DND-41 (cell line): ENCODE measurements around the gene CCDC136.

ENCODE experiments used
- ATAC-seq: fragments of 200-7000 bp; cut with Tn5 transposase; 3 replicates; pipeline ENCODE4 v1.9.1; 2021; ENCODE audit warnings: low read depth; ENCODE audit not compliant: insufficient read depth
- DNase-seq: peaks from one replicate; pipeline ENCODE4 v3.0.0-alpha.2; 2020
- H2AFZ ChIP-seq: 2 replicates; pipeline ENCODE4 v1.6.0; 2012; ENCODE audit warnings: low read depth, low read length
- H3K27ac ChIP-seq: 2 replicates; pipeline ENCODE4 v1.5.1; 2012; ENCODE audit warnings: low read length, inconsistent platforms
- H3K27me3 ChIP-seq: fragments of 200-600 bp; sonication (generic); 2 replicates; pipeline ENCODE4 v1.6.0; 2012; ENCODE audit warnings: low read length, mild to moderate bottlenecking, inconsistent platforms; ENCODE audit not compliant: insufficient read depth, poor library complexity
- H3K36me3 ChIP-seq: 2 replicates; pipeline ENCODE4 v1.5.1; 2012; ENCODE audit warnings: low read length, inconsistent platforms; ENCODE audit not compliant: insufficient read depth
- H3K4me1 ChIP-seq: 2 replicates; pipeline ENCODE4 v1.5.1; 2012; ENCODE audit warnings: mild to moderate bottlenecking, low read length; ENCODE audit not compliant: insufficient read depth
- H3K4me2 ChIP-seq: 2 replicates; pipeline ENCODE4 v1.6.0; 2012; ENCODE audit warnings: mild to moderate bottlenecking, moderate library complexity, low read length, inconsistent platforms; ENCODE audit not compliant: insufficient read depth
- H3K4me3 ChIP-seq, 2 experiments: fragments of 200-600 bp in 1 of 2; shearing (Covaris generic) in 1 of 2; 2 replicates each; pipeline ENCODE4 v1.5.1; 2012 to 2016; ENCODE audit warnings: inconsistent platforms in 2 of 2, low read length in 2 of 2, mild to moderate bottlenecking in 2 of 2, low read depth in 1 of 2, moderate library complexity in 1 of 2
- H3K79me2 ChIP-seq: 2 replicates; pipeline ENCODE4 v1.6.0; 2012; ENCODE audit warnings: low read length, inconsistent platforms; ENCODE audit not compliant: insufficient read depth
- H3K9ac ChIP-seq: 2 replicates; pipeline ENCODE4 v1.6.0; 2012; ENCODE audit warnings: low read depth, mild to moderate bottlenecking, inconsistent platforms, low read length, moderate library complexity
- H3K9me3 ChIP-seq: 2 replicates; pipeline ENCODE4 v1.5.1; 2012; ENCODE audit warnings: low read length, moderate library complexity, mild to moderate bottlenecking, inconsistent platforms; ENCODE audit not compliant: insufficient read depth, severe bottlenecking
- H4K20me1 ChIP-seq: 2 replicates; pipeline ENCODE4 v1.6.0; 2012; ENCODE audit warnings: low read length; ENCODE audit not compliant: insufficient read depth
- CTCF ChIP-seq: IDR thresholded peaks from 2 replicates; pipeline ENCODE4 v1.5.1; 2012; ENCODE audit warnings: borderline replicate concordance, low read length, moderate library complexity, mild to moderate bottlenecking; ENCODE audit not compliant: poor library complexity, severe bottlenecking; ENCODE audit errors: extremely low read depth
- EZH2 ChIP-seq: IDR thresholded peaks from 3 replicates; pipeline ENCODE4 v1.6.1; 2012; ENCODE audit warnings: borderline replicate concordance, low read depth, mild to moderate bottlenecking, moderate library complexity, low read length, inconsistent platforms; ENCODE audit not compliant: severe bottlenecking

The CCDC136 gene

GRCh38 chr7:128805225-128805624, 13.5 kb downstream of the CCDC136 start:
- H3K27ac ChIP-seq, result no peak overlapping the region
- H3K36me3 ChIP-seq, result peaks cover 46% of the 10 kb centered on the region
- no peaks in the 10 kb centered on the region for H3K27me3 ChIP-seq
- DNase-seq, result no peak
- TF ChIP-seq EZH2, result no peak
- TF ChIP-seq CTCF, result no peak
- no peak overlapping the region for H3K9ac ChIP-seq
- no peak overlapping the region for H3K4me2 ChIP-seq
- no peaks in the 10 kb centered on the region for H3K79me2 ChIP-seq
- no peak overlapping the region for H2AFZ ChIP-seq
- H3K4me3 ChIP-seq, result no peak overlapping the region
- H3K9me3 ChIP-seq, result no peaks in the 10 kb centered on the region
- no peak for ATAC-seq
- no peaks in the 10 kb centered on the region for H3K4me1 ChIP-seq
- H4K20me1 ChIP-seq, result no peaks in the 10 kb centered on the region

GRCh38 chr7:128807191-128807590, 15.4 kb downstream of the CCDC136 start:
- TF ChIP-seq EZH2 (no peak), CTCF (no peak)
- Histone ChIP-seq H3K9ac (no peak overlapping the region), H3K9me3 (no peaks in the 10 kb centered on the region), H3K36me3 (peaks cover 41% of the 10 kb centered on the region), H3K27me3 (no peaks in the 10 kb centered on the region), H4K20me1 (no peaks in the 10 kb centered on the region), H3K4me2 (no peak overlapping the region), H2AFZ (no peak overlapping the region), H3K79me2 (no peaks in the 10 kb centered on the region), H3K4me1 (no peaks in the 10 kb centered on the region), H3K27ac (no peak overlapping the region), H3K4me3 (no peak overlapping the region)
- no peak for DNase-seq
- no peak for ATAC-seq

- Histone ChIP-seq H3K27me3 (no peaks in the 10 kb centered on the region), H3K4me2 (no peak overlapping the region), H3K9ac (no peak overlapping the region), H3K4me1 (no peaks in the 10 kb centered on the region), H3K9me3 (no peaks in the 10 kb centered on the region), H4K20me1 (no peaks in the 10 kb centered on the region; the same call in 1 of the 2 replicates), H2AFZ (no peak overlapping the region), H3K27ac (no peak overlapping the region), H3K36me3 (peaks cover 36% of the 10 kb centered on the region), H3K79me2 (no peaks in the 10 kb centered on the region), H3K4me3 (no peak overlapping the region)
- ATAC-seq, result no peak
- DNase-seq, result no peak
- no peak for TF ChIP-seq CTCF
- no peak for TF ChIP-seq EZH2
Observed at GRCh38 chr7:128809363-128809762, 17.6 kb downstream of the CCDC136 start.

- no peak for ATAC-seq
- Histone ChIP-seq H3K27me3 (no peaks in the 10 kb centered on the region), H3K9me3 (no peaks in the 10 kb centered on the region), H3K27ac (no peak overlapping the region), H4K20me1 (no peaks in the 10 kb centered on the region; the same call in 1 of the 2 replicates), H2AFZ (no peak overlapping the region), H3K4me3 (no peak overlapping the region), H3K4me2 (no peak overlapping the region), H3K4me1 (no peaks in the 10 kb centered on the region), H3K9ac (no peak overlapping the region), H3K36me3 (peaks cover 25% of the 10 kb centered on the region), H3K79me2 (no peaks in the 10 kb centered on the region)
- no peak for TF ChIP-seq EZH2
- TF ChIP-seq CTCF, result no peak
- no peak for DNase-seq
Observed at GRCh38 chr7:128810473-128810872, 18.7 kb downstream of the CCDC136 start.
